ENCODE results near the gene DNHD1.
A peak's percentile ranks its signal among the peaks of the same experiment; 100 is the strongest.

Gene DNHD1

GRCh38 chr11:6472934-6473333 lies 24.1 kb upstream of the DNHD1 start:
- Mint-ChIP-seq H3K4me1 (ENCODE audit: low read depth) (peaks cover 6% of the 10 kb centered on the region), H3K4me3 (peak overlapping the region; percentile 55), H3K36me3 (ENCODE audit: low read depth) (peaks cover 6% of the 10 kb centered on the region), H3K27ac (no peak overlapping the region), H3K9me3 (no peaks in the 10 kb centered on the region), H3K27me3 (ENCODE audit: low read depth) (peaks cover 2% of the 10 kb centered on the region)
- DNase-seq (ENCODE audit: low spot score), result no peak

GRCh38 chr11:6473451-6474412 lies 23.3 kb upstream of the DNHD1 start, which contains the start of gene TRIM3:
TRIM3 (minus strand) TSS chr11:6473941; CDS start chr11:6465695, 8,246 bp downstream.
- Mint-ChIP-seq H3K4me3 (peak within 1 kb of the TSS; percentile 85), H3K36me3 (ENCODE audit: low read depth) (peaks cover 8% of the 10 kb centered on the region), H3K9me3 (no peaks in the 10 kb centered on the region), H3K27me3 (ENCODE audit: low read depth) (peaks cover 2% of the 10 kb centered on the region), H3K27ac (peak within 1 kb of the TSS; percentile 51), H3K4me1 (ENCODE audit: low read depth) (peaks cover 6% of the 10 kb centered on the region)
- peak; percentile 55 for DNase-seq (ENCODE audit: low spot score)

- no peak overlapping the region for H3K27ac Mint-ChIP-seq
- H3K9me3 Mint-ChIP-seq, result no peaks in the 10 kb centered on the region
- peaks cover 9% of the 10 kb centered on the region for H3K36me3 Mint-ChIP-seq (ENCODE audit: low read depth)
- DNase-seq (ENCODE audit: low spot score), result no peak
- peaks cover 2% of the 10 kb centered on the region for H3K27me3 Mint-ChIP-seq (ENCODE audit: low read depth)
- peak overlapping the region; percentile 75 for H3K4me3 Mint-ChIP-seq
- H3K4me1 Mint-ChIP-seq (ENCODE audit: low read depth), result peaks cover 8% of the 10 kb centered on the region
Measured at GRCh38 chr11:6474413-6474792, 22.7 kb upstream of the DNHD1 start.

GRCh38 chr11:6474806-6475500 lies 22.1 kb upstream of the DNHD1 start:
- H3K36me3 Mint-ChIP-seq (ENCODE audit: low read depth), result peaks cover 9% of the 10 kb centered on the region
- peak overlapping the region; percentile 14 for H3K27ac Mint-ChIP-seq
- no peaks in the 10 kb centered on the region for H3K9me3 Mint-ChIP-seq
- H3K4me3 Mint-ChIP-seq, result no peak overlapping the region
- H3K27me3 Mint-ChIP-seq (ENCODE audit: low read depth), result peaks cover 2% of the 10 kb centered on the region
- no peak for DNase-seq (ENCODE audit: low spot score)
- H3K4me1 Mint-ChIP-seq (ENCODE audit: low read depth), result peaks cover 13% of the 10 kb centered on the region

DNA sequence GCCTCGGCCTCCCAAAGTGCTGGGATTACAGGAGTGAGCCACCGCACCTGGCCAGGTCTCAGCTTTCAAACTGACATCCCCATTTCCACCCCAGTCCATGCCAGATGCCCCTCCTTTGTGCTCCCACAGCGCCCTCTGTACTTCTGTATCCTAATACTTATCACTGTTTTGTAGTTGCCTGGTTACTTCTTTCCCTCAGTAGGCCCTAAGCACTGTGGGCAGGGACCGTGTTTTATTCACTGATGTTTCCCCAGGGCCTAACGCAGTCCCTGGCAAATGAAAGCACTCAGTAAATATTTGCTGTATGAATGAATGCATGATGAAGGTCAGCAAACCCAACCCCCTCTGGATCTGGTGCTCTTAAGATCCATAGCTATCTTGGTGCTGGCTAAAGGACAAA lies 21.1 kb upstream of the DNHD1 start:
- Mint-ChIP-seq H3K27me3 (ENCODE audit: low read depth) (peaks cover 2% of the 10 kb centered on the region), H3K4me3 (no peak overlapping the region), H3K4me1 (ENCODE audit: low read depth) (peaks cover 23% of the 10 kb centered on the region), H3K27ac (no peak overlapping the region), H3K36me3 (ENCODE audit: low read depth) (peaks cover 9% of the 10 kb centered on the region), H3K9me3 (no peaks in the 10 kb centered on the region)
- no peak for DNase-seq (ENCODE audit: low spot score)

GRCh38 chr11:6476571-6476970 lies 20.5 kb upstream of the DNHD1 start:
- DNase-seq (ENCODE audit: low spot score), result no peak
- H3K4me1 Mint-ChIP-seq (ENCODE audit: low read depth), result peaks cover 23% of the 10 kb centered on the region
- H3K27me3 Mint-ChIP-seq (ENCODE audit: low read depth), result peaks cover 1% of the 10 kb centered on the region
- peaks cover 13% of the 10 kb centered on the region for H3K36me3 Mint-ChIP-seq (ENCODE audit: low read depth)
- no peaks in the 10 kb centered on the region for H3K9me3 Mint-ChIP-seq
- H3K27ac Mint-ChIP-seq, result no peak overlapping the region
- no peak overlapping the region for H3K4me3 Mint-ChIP-seq

GRCh38 chr11:6480299-6480914 lies 16.7 kb upstream of the DNHD1 start:
- Mint-ChIP-seq H3K36me3 (ENCODE audit: low read depth) (peaks cover 29% of the 10 kb centered on the region), H3K27ac (peak overlapping the region; percentile 97), H3K9me3 (no peaks in the 10 kb centered on the region), H3K4me3 (peak overlapping the region; percentile 94), H3K27me3 (ENCODE audit: low read depth) (no peaks in the 10 kb centered on the region), H3K4me1 (ENCODE audit: low read depth) (peaks cover 34% of the 10 kb centered on the region)
- DNase-seq (ENCODE audit: low spot score), result no peak

- peak within 1 kb of the TSS; percentile 94 for H3K4me3 Mint-ChIP-seq
- H3K27ac Mint-ChIP-seq, result peak within 1 kb of the TSS; percentile 97
- H3K27me3 Mint-ChIP-seq (ENCODE audit: low read depth), result no peaks in the 10 kb centered on the region
- no peaks in the 10 kb centered on the region for H3K9me3 Mint-ChIP-seq
- peaks cover 29% of the 10 kb centered on the region for H3K36me3 Mint-ChIP-seq (ENCODE audit: low read depth)
- H3K4me1 Mint-ChIP-seq (ENCODE audit: low read depth), result peaks cover 34% of the 10 kb centered on the region
- peak; percentile 98 for DNase-seq (ENCODE audit: low spot score)
Measured at GRCh38 chr11:6481012-6481923, 15.8 kb upstream of the DNHD1 start, which contains the start of the genes ARFIP2 and TIMM10B. ARFIP2 (minus strand) TSS chr11:6481331; CDS start chr11:6480421, 910 bp downstream. TIMM10B (plus strand) TSS chr11:6481501; CDS start chr11:6481517, 16 bp downstream.

GRCh38 chr11:6481924-6482275 lies 15.2 kb upstream of the DNHD1 start:
- Mint-ChIP-seq H3K27me3 (ENCODE audit: low read depth) (no peaks in the 10 kb centered on the region), H3K9me3 (no peaks in the 10 kb centered on the region), H3K4me3 (peak overlapping the region; percentile 94), H3K36me3 (ENCODE audit: low read depth) (peaks cover 27% of the 10 kb centered on the region), H3K27ac (peak overlapping the region; percentile 97), H3K4me1 (ENCODE audit: low read depth) (peaks cover 34% of the 10 kb centered on the region)
- no peak for DNase-seq (ENCODE audit: low spot score)

DNA sequence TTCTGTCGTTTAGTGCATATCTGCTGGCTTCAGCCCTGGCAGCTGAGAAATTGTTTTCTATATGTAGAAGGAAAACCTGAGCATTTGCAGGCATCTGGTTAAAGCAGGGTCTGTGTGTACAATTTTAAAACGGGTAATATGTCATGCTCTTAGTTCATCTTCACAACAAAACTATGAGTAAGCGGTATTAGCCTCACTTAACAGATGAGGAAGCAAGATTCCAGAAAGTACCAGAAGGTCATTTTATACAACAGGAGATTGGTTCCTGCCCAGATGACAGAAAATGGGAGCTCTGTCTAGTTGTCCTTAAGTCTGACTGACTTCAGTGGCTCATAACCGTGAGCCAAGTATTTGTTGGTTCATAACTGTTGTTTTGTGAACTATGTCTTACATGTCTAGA lies 14.6 kb upstream of the DNHD1 start:
- Mint-ChIP-seq H3K36me3 (ENCODE audit: low read depth) (peaks cover 23% of the 10 kb centered on the region), H3K4me3 (peak overlapping the region; percentile 94), H3K27ac (peak overlapping the region; percentile 76), H3K27me3 (ENCODE audit: low read depth) (no peaks in the 10 kb centered on the region), H3K4me1 (ENCODE audit: low read depth) (peaks cover 34% of the 10 kb centered on the region), H3K9me3 (no peaks in the 10 kb centered on the region)
- DNase-seq (ENCODE audit: low spot score), result no peak

DNA sequence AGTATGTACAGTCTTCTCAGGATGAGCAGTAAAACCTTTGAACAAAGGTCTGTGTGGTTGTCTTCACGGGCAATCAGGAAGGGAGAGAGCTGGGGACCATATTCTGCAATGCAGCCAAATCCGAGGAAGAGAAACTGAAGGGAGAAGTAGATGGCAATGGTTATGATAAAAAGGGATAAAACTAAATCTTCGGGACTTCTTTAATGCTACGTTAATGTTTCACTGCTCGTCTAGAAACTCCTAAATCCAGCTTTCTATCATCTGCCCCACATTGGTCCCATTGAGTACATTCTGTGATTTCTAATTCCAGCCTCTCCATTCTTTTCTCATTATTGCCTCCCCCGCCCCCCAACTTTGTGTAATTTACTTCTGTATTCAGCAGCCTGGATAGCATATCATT lies 14.1 kb upstream of the DNHD1 start:
- H3K4me3 Mint-ChIP-seq, result peak overlapping the region; percentile 94
- H3K9me3 Mint-ChIP-seq, result no peaks in the 10 kb centered on the region
- H3K27ac Mint-ChIP-seq, result peak overlapping the region; percentile 76
- DNase-seq (ENCODE audit: low spot score), result no peak
- H3K27me3 Mint-ChIP-seq (ENCODE audit: low read depth), result no peaks in the 10 kb centered on the region
- H3K36me3 Mint-ChIP-seq (ENCODE audit: low read depth), result peaks cover 22% of the 10 kb centered on the region
- H3K4me1 Mint-ChIP-seq (ENCODE audit: low read depth), result peaks cover 34% of the 10 kb centered on the region

- no peak overlapping the region for H3K27ac Mint-ChIP-seq
- H3K4me1 Mint-ChIP-seq (ENCODE audit: low read depth), result peaks cover 20% of the 10 kb centered on the region
- no peak for DNase-seq (ENCODE audit: low spot score)
- peaks cover 28% of the 10 kb centered on the region for H3K36me3 Mint-ChIP-seq (ENCODE audit: low read depth)
- H3K27me3 Mint-ChIP-seq (ENCODE audit: low read depth), result no peaks in the 10 kb centered on the region
- no peaks in the 10 kb centered on the region for H3K9me3 Mint-ChIP-seq
- H3K4me3 Mint-ChIP-seq, result no peak overlapping the region
Measured at GRCh38 chr11:6485661-6486060, 11.4 kb upstream of the DNHD1 start.

DNA sequence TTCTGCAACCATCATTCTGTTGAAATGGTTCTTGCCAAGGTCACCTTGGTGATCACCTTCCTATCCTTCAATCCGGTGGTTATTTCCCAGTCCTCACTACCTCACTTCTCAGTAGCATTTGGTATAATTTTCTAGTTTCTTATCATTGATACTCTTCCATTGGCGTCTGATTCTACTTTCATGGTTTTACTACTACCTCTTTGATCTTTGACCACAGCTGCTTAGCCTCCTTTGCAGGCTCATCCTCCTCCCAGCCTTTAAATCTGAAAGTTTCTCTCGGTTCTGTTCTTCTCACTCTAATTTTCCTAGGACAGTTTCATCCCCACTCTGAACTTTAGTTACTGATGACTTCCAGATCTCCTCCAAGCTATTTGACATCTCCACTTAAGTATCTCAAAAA lies 10.8 kb upstream of the DNHD1 start:
- no peak overlapping the region for H3K27ac Mint-ChIP-seq
- H3K36me3 Mint-ChIP-seq (ENCODE audit: low read depth), result peaks cover 25% of the 10 kb centered on the region
- H3K27me3 Mint-ChIP-seq (ENCODE audit: low read depth), result no peaks in the 10 kb centered on the region
- H3K9me3 Mint-ChIP-seq, result no peaks in the 10 kb centered on the region
- no peak for DNase-seq (ENCODE audit: low spot score)
- peaks cover 17% of the 10 kb centered on the region for H3K4me1 Mint-ChIP-seq (ENCODE audit: low read depth)
- no peak overlapping the region for H3K4me3 Mint-ChIP-seq

Measured in T-helper 2 cell treated with Interferon-gamma antibody and Interleukin-4, amounts not matched to agents 5 μg/mL and 100 μg/mL, for 36 hours (primary cell).